AG04450 (cell line): ENCODE results near the gene COL8A1. TPM values are rescaled to one million over a fixed set of nuclear protein-coding genes. Genes with fewer than 3 reads are reported as not detected.

Experiments used
- CTCF ChIA-PET: fragments of 300-600, 350-600 bp; formaldehyde crosslinking; extraction: SDS; loops from one replicate; lab custom pipeline; 2022; ENCODE audit warnings: antibody characterized with exemption, inconsistent platforms; lab: Charles Lee
- POLR2A ChIA-PET: fragments of 350-600 bp; formaldehyde crosslinking; extraction: SDS; loops from one replicate; lab custom pipeline; 2021; ENCODE audit warnings: antibody characterized with exemption, inconsistent platforms; lab: Yijun Ruan, JAX
- DNase-seq: peaks from one replicate; pipeline ENCODE4 v3.0.0-alpha.2; 2011; ENCODE audit warnings: low read depth, low spot score
- H3K27ac ChIP-seq: one replicate; pipeline ENCODE4 v1.5.1; 2012; ENCODE audit warnings: low read depth, low read length, control low read depth
- H3K27me3 ChIP-seq: one replicate; pipeline ENCODE4 v1.6.0; 2012; ENCODE audit warnings: low read length; ENCODE audit not compliant: control insufficient read depth, insufficient read depth
- H3K4me3 ChIP-seq: 2 replicates; pipeline ENCODE4 v1.5.1; 2011; ENCODE audit warnings: mild to moderate bottlenecking, low read depth, low read length, control low read depth
- H3K9me3 ChIP-seq: 2 replicates; pipeline ENCODE4 v1.5.1; 2012; ENCODE audit warnings: low read length; ENCODE audit not compliant: control insufficient read depth, insufficient read depth
- polyA plus RNA-seq: library from polyadenylated mRNA; depleted of rRNA; stranded (reverse); fragments of >200 nt; gene quantifications from 2 replicates; pipeline ENCODE4 v1.2.3, GENCODE V29; 2011
- TF ChIP-seq, protein P1 (sequence below): IDR thresholded peaks from 2 replicates; pipeline ENCODE4 v1.5.1; 2011; ENCODE audit warnings: low read depth, low read length, control low read depth, inconsistent platforms

COL8A1 gene
- polyA plus RNA-seq, 1 experiment: 101 TPM

DNA sequence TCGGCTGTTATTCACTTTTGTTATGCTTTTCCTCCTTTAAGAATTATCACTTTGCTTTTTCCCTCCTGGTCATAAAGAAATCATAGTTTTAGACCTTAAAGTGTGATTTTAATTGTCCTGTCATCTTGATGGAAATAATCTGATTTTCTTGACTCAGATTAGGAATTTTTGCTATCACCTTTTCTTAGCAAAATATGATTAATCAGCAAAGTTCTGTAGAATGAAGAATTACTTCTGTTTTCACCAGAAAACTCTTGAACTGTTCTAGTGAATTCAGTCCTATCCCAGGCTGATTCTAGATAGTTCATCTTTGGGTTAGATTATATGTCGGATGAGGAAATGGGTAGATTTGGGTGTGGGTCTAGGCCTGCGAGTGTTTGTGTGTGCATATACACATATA, 191.4 kb downstream of the COL8A1 start:
- Histone ChIP-seq H3K27me3 (no peaks in the 10 kb centered on the region), H3K9me3 (no peaks in the 10 kb centered on the region), H3K27ac (no peak overlapping the region), H3K4me3 (no peak overlapping the region)
- TF ChIP-seq, protein P1, sequence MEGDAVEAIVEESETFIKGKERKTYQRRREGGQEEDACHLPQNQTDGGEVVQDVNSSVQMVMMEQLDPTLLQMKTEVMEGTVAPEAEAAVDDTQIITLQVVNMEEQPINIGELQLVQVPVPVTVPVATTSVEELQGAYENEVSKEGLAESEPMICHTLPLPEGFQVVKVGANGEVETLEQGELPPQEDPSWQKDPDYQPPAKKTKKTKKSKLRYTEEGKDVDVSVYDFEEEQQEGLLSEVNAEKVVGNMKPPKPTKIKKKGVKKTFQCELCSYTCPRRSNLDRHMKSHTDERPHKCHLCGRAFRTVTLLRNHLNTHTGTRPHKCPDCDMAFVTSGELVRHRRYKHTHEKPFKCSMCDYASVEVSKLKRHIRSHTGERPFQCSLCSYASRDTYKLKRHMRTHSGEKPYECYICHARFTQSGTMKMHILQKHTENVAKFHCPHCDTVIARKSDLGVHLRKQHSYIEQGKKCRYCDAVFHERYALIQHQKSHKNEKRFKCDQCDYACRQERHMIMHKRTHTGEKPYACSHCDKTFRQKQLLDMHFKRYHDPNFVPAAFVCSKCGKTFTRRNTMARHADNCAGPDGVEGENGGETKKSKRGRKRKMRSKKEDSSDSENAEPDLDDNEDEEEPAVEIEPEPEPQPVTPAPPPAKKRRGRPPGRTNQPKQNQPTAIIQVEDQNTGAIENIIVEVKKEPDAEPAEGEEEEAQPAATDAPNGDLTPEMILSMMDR: no peak
- CTCF ChIA-PET: interaction anchor here (0.9 to 7.8 kb wide), 3 partner anchors 426 to 487 kb away, joined by 3 to 124 read pairs (median 5); no protein-coding TSS in a partner anchor
- no peak for DNase-seq
- POLR2A ChIA-PET: no interaction called here

DNA sequence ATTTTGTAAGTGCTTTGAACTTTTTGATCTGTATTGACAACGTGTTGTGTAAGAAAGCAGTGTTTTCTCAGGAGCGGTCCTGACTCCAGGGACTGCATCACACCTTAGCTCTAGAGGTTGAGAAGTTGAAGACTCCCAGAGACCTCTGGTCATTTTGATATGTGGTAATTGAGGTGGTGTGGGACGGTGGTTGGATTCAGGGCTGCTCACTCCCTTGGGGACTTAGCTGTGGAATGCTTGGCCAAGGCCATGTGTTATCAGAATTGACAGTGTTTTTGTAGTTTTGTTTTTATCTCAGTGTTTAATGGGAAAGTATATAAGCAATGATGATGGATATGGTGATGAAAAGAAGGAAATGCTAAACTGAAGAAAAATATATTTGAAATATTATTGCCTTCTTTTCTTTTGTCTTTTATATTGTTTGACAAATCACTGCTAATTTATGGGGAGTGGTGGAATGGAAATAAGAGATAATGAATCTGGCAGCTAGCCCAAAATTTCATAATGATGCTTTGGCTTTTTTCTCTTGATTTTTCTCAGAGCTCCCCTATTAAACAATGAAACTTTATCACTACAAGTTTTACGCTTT, 195.3 kb downstream of the COL8A1 start:
- Histone ChIP-seq H3K27me3 (no peaks in the 10 kb centered on the region), H3K4me3 (no peak overlapping the region), H3K9me3 (no peaks in the 10 kb centered on the region), H3K27ac (no peak overlapping the region)
- POLR2A ChIA-PET: no interaction called here
- no peak for DNase-seq
- TF ChIP-seq, protein P1: no peak
- CTCF ChIA-PET: interaction anchor here (1.1 to 7.8 kb wide), 9 partner anchors 10 to 1362 kb away, joined by 3 to 124 read pairs (median 6); no protein-coding TSS in a partner anchor

DNA sequence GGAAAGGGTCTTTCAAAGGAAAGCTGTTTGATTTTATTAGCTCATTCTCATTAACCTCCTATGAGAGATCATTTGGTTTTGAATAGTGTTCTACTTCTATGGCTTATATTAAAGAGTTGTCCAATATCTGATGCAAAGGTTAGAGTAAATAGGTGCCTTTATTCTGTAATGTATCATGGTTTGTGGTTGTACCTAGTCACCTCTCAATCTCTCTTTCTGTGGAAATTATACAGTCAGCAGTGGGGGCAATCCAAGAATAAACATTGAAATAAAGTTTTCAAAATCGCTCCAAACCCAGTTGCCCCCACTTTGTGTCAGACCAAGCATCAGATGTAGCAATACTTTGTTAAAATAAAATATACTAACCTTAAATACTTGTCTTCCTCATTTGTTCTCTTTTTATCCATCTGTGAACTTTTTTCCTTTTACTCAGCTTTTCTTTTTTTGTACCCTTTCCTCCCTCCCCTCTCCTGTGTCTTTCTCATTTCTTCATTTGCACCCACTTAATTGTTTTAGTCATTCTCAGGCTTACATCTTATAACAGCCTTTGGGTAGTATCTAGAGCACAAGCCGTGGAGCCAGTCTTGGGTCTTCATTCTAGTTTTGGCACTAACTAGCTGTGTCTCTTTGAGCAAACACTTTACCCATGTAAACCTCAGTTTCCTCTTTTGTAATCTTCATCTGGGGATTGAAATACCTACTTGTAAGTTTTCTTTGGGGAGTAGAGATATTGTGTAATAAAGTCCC, 196.0 kb downstream of the COL8A1 start:
- Histone ChIP-seq H3K9me3 (no peaks in the 10 kb centered on the region), H3K4me3 (no peak overlapping the region), H3K27me3 (no peaks in the 10 kb centered on the region), H3K27ac (no peak overlapping the region)
- DNase-seq: no peak
- POLR2A ChIA-PET: no interaction called here
- CTCF ChIA-PET: interaction anchor here (1.1 to 7.8 kb wide), 7 partner anchors 10 to 756 kb away, joined by 3 to 124 read pairs (median 5); no protein-coding TSS in a partner anchor
- TF ChIP-seq, protein P1: no peak

DNA sequence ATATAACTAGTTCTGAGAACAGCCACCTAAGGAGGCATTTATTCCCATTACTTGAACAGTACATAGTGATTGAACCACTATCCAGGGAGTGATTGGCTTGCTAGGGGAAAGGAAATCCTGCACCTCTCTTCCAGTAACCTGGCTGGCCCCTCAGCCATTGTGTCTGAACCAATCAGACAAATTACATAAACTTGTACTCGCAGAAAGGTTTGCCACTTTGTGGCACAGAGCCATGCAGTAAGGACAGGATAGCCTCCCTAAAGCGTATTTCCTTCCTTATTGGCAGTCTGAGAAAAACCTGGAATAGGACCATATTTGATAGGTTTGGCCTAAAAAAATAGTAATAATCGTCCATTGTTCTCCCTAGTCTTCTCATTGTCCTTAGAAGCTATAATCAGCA, 198.3 kb downstream of the COL8A1 start:
- no peaks in the 10 kb centered on the region for H3K9me3 ChIP-seq
- DNase-seq: no peak
- H3K27me3 ChIP-seq: no peaks in the 10 kb centered on the region
- TF ChIP-seq, protein P1: no peak
- no peak overlapping the region for H3K27ac ChIP-seq
- CTCF ChIA-PET: interaction anchor here (0.6 to 1.3 kb wide), 3 partner anchors 314 to 495 kb away, joined by 3 to 8 read pairs (median 3); no protein-coding TSS in a partner anchor
- POLR2A ChIA-PET: interaction anchor here (0.6 kb wide), 1 partner anchor 232 kb away, joined by 3 read pairs; no protein-coding TSS in a partner anchor
- H3K4me3 ChIP-seq: no peak overlapping the region

DNA sequence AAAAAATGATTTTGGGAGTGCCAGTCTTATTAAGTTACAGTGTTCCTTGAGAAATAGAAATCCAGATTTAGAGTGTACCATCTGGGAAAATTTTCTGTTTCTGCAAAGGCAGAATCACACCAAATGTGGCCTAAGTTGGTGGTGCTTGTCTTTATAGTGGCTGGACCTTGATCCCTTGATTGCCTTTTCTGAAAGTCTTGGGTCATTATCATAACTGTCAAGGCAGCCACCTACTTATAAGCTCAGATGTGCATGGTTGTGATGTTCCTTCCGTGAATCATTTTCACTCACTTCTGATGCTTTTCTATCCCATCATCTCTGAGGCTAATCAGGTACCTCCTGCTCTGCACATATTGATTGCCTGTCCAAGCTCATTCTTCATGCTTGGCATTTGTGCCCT, 199.3 kb downstream of the COL8A1 start:
- CTCF ChIA-PET: interaction anchor here (1.3 kb wide), 1 partner anchor 416 kb away, joined by 8 read pairs; no protein-coding TSS in a partner anchor
- TF ChIP-seq, protein P1: no peak
- no peaks in the 10 kb centered on the region for H3K27me3 ChIP-seq
- H3K4me3 ChIP-seq: no peak overlapping the region
- no peak overlapping the region for H3K27ac ChIP-seq
- DNase-seq: no peak
- POLR2A ChIA-PET: no interaction called here
- H3K9me3 ChIP-seq: no peaks in the 10 kb centered on the region
